Suppressor macrophage treated with lipopolysaccharide for 1 hour (primary cell): ENCODE results near the gene HIP1R.
A peak's percentile ranks its signal among the peaks of the same experiment; 100 is the strongest.

Experiments used
- DNase-seq, 3 donors: peaks; one replicate each; pipeline ENCODE4 v3.0.0-alpha.2; 2020 to 2022

Gene HIP1R

GRCh38 chr12:122861587-122861970 is 26.3 kb downstream of the HIP1R start:
- no peak for DNase-seq

DNA sequence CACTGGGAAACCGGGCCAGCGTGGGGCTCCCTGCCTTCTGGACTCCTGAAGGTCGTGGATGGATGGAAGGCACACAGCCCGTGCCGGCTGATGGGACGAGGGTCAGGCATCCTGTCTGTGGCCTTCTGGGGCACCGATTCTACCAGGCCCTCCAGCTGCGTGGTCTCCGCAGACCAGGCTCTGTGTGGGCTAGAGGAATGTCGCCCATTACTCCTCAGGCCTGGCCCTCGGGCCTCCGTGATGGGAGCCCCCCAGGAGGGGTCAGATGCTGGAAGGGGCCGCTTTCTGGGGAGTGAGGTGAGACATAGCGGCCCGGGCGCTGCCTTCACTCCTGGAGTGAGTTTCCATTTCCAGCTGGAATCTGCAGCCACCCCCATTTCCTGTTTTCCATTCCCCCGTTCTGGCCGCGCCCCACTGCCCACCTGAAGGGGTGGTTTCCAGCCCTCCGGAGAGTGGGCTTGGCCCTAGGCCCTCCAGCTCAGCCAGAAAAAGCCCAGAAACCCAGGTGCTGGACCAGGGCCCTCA is 26.9 kb downstream of the HIP1R start:
- no peak for DNase-seq

DNA sequence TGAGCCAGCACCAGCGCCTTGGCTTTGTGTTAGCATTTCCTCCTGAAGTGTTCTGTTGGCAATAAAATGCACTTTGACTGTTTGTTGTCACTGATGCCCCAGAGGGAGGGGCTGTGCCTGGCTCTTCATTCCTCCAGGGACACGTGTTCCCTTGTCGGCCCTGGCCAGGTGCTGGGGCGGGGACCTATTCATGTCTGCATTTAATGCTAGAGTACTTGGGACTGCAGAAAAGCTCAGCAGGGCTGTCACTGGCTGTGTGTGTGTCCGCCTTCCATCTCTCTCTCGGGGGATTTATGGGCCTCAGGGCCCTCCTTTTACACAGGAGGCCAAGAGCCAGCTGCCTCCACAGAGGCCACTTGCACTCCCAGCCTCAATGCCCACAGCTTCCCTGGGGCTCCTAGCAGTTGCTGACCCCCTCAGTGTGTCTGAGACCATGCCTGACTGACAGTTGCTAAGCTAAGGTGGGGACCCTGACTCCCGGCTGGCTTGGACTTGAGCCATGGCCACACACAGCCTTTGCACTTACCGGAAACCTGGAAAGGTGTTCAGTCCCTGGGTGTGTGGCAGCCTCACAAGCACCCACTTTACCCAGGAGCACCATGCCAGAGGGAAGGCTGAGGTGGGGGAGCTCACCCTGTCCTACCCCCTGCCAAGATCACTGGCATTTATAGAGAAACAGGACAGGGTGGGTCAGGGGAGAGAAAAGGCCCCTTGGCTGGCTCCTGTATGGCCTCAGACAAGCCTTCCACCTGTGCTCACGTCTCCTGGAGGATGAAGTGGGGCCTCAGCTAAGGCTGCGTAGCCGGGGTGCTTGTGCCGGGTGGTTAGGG is 27.8 kb downstream of the HIP1R start:
- DNase-seq = no peak

- no peak for DNase-seq
Measured at GRCh38 chr12:122864894-122865253, 29.6 kb downstream of the HIP1R start.

- DNase-seq = peak in 1 of 3 donors; percentile 20
Measured at GRCh38 chr12:122865268-122866231, 30.3 kb downstream of the HIP1R start.

DNA sequence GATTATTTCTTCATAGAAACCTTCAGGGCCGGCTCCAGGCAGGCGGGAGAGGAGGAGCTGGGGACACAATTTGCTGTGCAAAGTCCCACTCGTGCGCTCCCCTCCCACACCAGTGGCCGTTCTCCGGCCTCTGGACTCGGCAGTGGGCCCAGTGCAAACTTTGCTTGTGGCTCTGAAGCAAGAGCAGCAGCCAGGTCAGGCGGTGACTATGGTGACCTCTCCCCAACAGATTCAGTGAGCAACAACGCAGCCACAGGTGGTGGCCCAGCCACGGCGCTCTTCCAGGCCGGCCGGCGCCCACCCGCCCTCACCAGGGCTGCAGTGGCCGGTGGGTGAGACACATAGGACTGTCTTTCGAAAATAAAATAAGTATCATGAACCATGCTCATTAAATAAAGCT is 31.1 kb downstream of the HIP1R start:
- no peak for DNase-seq

GRCh38 chr12:122866950-122867607 is 31.8 kb downstream of the HIP1R start:
- DNase-seq = no peak

GRCh38 chr12:122867691-122868461 is 32.6 kb downstream of the HIP1R start:
- peak in 1 of 3 donors; percentile 17 for DNase-seq

DNA sequence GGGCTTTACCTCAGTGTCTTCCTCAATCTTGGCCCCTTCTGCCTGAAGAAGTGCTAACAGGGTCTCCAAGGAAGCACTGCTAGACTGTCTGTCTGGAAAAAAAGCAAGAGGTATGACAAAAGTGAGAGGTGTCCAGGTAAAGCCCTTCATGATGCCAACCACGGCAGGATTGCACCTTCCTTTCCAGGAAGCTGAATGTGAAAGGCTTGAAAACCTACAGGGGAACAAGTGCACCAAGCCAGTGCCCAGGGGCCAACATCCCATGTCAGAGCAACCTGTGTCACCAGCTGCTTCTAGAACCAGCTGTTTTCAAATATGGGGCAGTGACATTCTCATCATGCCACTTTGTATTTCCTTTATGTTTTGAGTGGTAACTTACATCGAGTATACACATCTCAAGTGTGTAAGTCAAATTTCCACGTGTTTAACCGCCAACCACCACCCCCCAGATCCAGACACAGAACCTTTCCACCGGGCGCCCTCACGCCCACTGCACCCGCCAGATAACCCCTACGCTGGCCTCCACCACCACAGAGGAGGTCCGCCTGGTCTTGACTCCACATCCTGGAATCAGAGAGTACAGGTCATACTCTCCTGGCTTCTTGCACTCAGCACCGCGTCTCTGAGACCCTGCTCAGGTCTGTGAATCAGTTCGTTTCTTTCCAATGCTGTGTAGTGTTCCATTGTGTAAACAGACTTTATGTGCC is 33.4 kb downstream of the HIP1R start:
- DNase-seq = no peak

- no peak for DNase-seq
Measured at GRCh38 chr12:122869207-122869973, 34.1 kb downstream of the HIP1R start.

GRCh38 chr12:122870163-122870842 is 35.0 kb downstream of the HIP1R start:
- no peak for DNase-seq

DNA sequence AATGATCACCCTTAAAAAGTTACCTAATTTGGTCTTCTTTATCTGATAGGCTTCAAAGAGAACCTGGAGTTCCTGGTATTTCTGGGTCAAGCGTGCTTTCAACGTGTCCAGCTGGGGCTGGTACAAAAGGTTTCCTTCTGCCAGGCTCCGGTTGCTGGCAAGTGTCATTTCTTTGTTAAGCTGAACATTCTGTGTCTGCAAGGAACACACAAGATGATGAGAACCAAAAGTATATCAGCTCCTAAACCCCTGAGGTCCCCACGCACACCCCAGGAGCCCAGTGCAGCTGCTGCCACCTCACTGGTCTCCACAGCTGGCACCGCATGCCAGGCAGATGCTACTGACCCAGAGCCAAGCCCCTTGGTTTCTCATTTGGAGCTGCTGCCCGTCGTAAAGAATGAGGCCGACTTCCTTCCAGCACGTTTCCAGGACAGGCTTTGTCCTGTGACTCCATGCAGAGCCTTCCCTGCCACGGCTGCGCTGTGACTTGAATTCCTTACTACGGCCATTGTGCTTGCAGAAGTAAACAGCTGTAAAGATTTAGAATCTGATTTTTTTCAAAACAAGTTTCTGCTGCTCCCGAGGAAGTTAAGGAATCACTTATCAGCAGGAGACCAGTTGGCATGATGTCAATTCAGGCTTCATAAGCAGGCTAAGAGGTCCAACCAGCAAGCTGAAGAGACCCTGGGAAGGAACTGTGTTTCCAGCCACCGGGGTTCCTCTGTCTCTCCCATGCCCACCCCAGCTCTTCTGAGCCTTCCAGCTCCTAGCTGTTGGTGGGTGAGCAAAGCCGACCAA is 35.8 kb downstream of the HIP1R start:
- peak in 2 of 3 donors; percentile 29 to 33 for DNase-seq

GRCh38 chr12:122871851-122872780 is 36.9 kb downstream of the HIP1R start:
- peak; percentile 81 to 85 (median 84) for DNase-seq

DNA sequence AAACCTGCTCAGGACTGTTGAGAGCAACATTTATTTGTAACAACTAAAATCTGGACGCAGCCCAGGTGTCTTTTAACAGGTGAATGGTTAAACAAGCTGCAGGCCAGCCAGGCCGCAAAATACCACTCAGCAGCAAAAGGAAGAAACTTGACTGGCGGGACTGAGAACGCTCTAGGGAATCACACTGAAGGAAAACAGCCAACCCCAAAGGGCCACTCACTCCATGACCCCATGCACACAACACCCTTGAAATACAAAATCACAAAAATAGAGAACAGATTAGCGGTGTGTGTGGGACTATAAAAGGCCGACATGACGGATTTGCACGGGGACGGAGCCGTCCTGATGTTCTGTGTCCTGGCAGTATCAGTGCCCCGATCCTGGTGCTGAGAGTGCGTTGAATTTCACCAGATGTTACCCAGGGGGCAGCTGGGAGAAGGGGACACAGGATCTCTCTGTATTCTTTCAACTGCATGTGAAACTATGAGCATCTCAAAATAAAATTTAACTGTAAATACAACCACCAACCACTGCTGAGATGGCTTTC is 37.6 kb downstream of the HIP1R start:
- no peak for DNase-seq

DNA sequence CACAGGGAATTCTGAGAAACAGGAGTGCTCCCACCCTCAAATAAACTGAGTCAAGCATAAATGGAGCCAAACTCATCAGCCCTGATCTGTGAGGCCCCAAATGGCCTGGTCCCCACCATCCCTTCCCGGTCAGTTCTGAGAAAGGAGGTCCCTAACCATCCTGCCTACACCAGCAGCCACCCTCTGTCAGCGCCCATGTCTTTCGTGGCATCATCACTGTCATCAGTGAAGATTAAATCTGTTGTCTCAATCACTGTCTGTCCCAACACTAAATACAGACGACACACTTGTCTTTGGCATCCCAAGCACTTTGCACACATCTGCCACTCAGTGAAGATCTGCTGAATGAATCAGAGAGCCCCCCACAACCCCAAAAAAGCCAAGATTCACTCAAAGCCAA is 38.3 kb downstream of the HIP1R start:
- no peak for DNase-seq

DNA sequence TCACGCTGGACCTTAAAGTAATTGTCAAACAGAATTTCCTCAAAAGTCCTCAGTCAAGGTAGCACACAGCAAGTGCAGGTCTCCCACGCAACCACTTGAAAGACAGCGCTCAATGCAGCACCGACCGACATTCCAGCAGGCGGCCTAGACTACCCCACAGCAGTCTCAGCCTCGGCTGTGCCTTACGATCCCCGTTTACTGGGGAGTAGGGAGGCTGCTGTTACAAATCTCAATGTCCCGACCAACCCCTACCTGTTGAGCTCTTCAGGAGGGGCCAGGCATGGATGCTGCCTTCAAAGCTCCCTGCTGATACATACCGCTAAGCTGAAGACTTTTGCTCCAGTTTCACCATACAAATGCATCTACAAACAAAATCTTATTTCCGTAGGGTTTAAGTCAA is 38.8 kb downstream of the HIP1R start:
- DNase-seq = no peak

DNA sequence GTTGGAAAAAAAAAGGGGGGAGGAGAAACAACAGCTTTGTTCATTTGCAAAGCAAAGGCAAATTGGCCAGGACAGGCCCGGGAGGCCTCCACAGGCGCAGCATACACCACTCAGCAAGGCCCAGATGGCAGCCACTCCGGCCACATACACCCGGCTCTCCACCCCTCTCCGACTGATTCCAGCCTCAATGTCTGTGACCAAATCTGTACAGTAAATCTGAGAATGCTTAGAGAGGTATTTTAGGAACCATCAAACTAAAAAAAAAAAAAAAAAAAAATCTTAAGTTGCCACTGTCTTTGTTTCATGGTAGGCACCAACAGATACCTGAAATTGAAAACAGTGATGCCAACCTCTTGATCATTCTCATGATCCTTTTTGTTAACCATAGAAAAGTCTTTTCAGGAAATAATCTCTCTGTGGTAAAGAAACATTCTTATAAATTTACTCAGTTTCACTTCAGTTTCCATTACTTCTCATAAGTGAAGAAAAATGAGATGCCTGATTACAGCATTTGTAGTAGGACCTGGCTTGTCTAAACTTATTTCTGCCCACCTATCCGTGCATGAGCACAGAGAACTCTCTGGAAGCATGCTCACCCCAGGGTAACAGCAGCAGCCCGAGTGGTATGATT is 40.4 kb downstream of the HIP1R start:
- no peak for DNase-seq
